Measurements from ENCODE around the gene SAMD13.
"Not testable (repeated sequence)": the region's sequence is repeated elsewhere in the genome, so short reads cannot be mapped to it uniquely, and the experiment has no call there.

SAMD13 gene

GRCh38 chr1:84267476-84267875, 34.0 kb upstream of the SAMD13 start:
- Histone ChIP-seq H3K36me3 (ENCODE audit: control insufficient read depth, insufficient read depth, low read length) (no peaks in the 10 kb centered on the region), H3K9me3 (ENCODE audit: control insufficient read depth, insufficient read depth, low read length) (no peaks in the 10 kb centered on the region), H3K27me3 (ENCODE audit: control insufficient read depth, insufficient read depth, low read length) (no peaks in the 10 kb centered on the region)

DNA sequence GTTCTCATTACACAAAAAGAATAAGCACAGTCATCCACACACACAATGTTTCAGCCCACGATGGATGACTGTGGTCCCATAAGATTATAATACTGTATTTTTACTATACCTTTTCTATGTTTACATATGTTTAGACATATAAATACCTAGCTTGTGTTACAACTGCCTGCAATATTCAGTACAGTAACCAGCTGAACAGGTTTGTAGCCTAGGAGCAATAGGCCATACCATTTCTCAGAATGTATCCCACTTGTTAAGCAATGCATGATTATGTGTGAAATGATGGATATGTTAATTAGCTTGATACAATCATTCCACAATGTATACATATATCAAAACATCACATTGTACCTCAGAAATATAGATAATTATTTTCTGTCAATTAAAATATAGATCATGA, 33.2 kb upstream of the SAMD13 start:
- no peak overlapping the region for H3K4me3 ChIP-seq (ENCODE audit: low read depth, low read length)

More at GRCh38 chr1:84267476-84267875, 34.0 kb upstream of the SAMD13 start:
- Histone ChIP-seq H3K4me1 (ENCODE audit: control insufficient read depth, insufficient read depth, low read length) (peaks cover 14% of the 10 kb centered on the region), H3K9ac (ENCODE audit: low read depth, low read length) (no peak overlapping the region), H3K4me3 (ENCODE audit: low read depth, low read length) (no peak overlapping the region)

GRCh38 chr1:84269306-84269705, 32.2 kb upstream of the SAMD13 start:
- Histone ChIP-seq H3K4me1 (ENCODE audit: control insufficient read depth, insufficient read depth, low read length) (peaks cover 14% of the 10 kb centered on the region), H3K9me3 (ENCODE audit: control insufficient read depth, insufficient read depth, low read length) (no peaks in the 10 kb centered on the region), H3K4me3 (ENCODE audit: low read depth, low read length) (no peak overlapping the region), H3K36me3 (ENCODE audit: control insufficient read depth, insufficient read depth, low read length) (no peaks in the 10 kb centered on the region), H3K27me3 (ENCODE audit: control insufficient read depth, insufficient read depth, low read length) (no peaks in the 10 kb centered on the region), H3K9ac (ENCODE audit: low read depth, low read length) (no peak overlapping the region)

More for the DNA sequence above, 33.2 kb upstream of the SAMD13 start:
- H3K36me3 ChIP-seq (ENCODE audit: control insufficient read depth, insufficient read depth, low read length): no peaks in the 10 kb centered on the region
- H3K9ac ChIP-seq (ENCODE audit: low read depth, low read length): no peak overlapping the region
- no peaks in the 10 kb centered on the region for H3K9me3 ChIP-seq (ENCODE audit: control insufficient read depth, insufficient read depth, low read length)
- H3K27me3 ChIP-seq (ENCODE audit: control insufficient read depth, insufficient read depth, low read length): no peaks in the 10 kb centered on the region
- peaks cover 14% of the 10 kb centered on the region for H3K4me1 ChIP-seq (ENCODE audit: control insufficient read depth, insufficient read depth, low read length)

DNA sequence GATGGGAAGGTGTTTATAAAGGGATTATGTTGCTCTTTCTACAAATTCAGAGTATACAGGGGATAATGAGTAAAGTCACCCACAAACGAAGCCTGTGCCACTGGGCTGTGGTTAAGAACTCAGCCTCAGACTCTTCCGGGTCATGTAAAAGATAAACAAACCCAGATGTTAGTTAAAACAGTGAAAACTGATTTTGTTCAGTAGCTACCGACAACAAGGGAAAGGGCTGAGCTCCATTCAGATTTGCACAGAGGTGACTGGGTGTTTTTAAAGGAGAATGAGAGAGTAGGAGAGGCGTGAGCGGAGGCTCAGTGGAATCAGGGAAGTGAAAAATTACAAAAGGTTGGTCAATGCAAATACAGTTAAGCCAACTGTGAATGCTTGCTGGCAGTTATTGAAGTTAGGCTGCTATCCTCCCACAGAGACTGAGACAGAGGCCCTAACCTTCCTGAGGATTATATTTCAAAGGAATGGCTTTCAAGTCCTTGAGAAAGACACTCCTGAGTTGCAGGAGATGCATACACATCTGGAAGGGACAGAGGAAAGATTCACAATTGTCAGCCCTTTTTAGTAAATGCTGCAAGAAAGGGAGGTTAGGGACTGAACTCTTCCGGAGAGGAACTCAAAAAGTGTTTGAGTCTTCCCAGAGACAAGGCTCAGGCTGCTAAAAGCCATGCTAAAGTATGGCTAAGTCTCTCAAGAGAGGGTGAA, 29.9 kb upstream of the SAMD13 start:
- no peaks in the 10 kb centered on the region for H3K9me3 ChIP-seq (ENCODE audit: control insufficient read depth, insufficient read depth, low read length)
- no peaks in the 10 kb centered on the region for H3K27me3 ChIP-seq (ENCODE audit: control insufficient read depth, insufficient read depth, low read length)
- peaks cover 14% of the 10 kb centered on the region for H3K4me1 ChIP-seq (ENCODE audit: control insufficient read depth, insufficient read depth, low read length)
- H3K9ac ChIP-seq (ENCODE audit: low read depth, low read length): no peak overlapping the region
- no peak overlapping the region for H3K4me3 ChIP-seq (ENCODE audit: low read depth, low read length)
- no peaks in the 10 kb centered on the region for H3K36me3 ChIP-seq (ENCODE audit: control insufficient read depth, insufficient read depth, low read length)

GRCh38 chr1:84272401-84272800, 29.1 kb upstream of the SAMD13 start:
- peaks cover 14% of the 10 kb centered on the region for H3K4me1 ChIP-seq (ENCODE audit: control insufficient read depth, insufficient read depth, low read length)
- no peaks in the 10 kb centered on the region for H3K27me3 ChIP-seq (ENCODE audit: control insufficient read depth, insufficient read depth, low read length)
- H3K9ac ChIP-seq (ENCODE audit: low read depth, low read length): no peak overlapping the region
- H3K4me3 ChIP-seq (ENCODE audit: low read depth, low read length): no peak overlapping the region
- H3K36me3 ChIP-seq (ENCODE audit: control insufficient read depth, insufficient read depth, low read length): no peaks in the 10 kb centered on the region
- H3K9me3 ChIP-seq (ENCODE audit: control insufficient read depth, insufficient read depth, low read length): no peaks in the 10 kb centered on the region

DNA sequence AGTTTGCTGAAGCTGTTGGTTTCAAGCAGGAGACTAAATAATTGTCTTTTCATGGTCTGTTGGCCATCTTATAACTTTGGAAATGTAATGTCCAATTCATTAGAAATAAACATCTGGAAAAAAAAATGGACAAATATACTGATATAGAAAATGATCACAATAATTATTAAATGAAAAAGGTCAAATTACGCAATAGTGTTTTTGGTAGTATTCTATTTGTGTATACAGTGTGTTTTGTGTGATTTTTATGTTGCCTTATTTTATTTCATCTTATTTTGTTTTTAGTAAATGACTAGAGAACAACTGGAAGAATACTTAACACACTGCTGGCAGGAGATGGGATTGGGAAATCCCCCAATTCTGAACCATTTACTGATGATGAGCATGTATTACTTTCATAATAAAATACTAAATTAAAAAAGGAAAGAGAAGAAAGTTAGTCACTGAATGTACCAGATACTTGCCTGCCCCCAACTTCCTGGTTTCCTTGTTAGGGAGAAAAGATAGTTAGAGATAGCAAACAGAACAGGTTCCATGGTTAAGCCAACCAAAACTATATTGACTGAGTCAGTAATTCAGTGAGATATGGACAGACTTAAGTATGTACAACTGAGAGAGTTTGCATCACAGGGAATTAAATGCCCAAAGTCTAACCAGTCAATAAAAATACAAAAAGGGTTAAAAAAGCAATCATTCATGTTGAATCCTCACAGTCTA, 24.0 kb upstream of the SAMD13 start:
- no peaks in the 10 kb centered on the region for H3K9me3 ChIP-seq (ENCODE audit: control insufficient read depth, insufficient read depth, low read length)
- H3K27me3 ChIP-seq (ENCODE audit: control insufficient read depth, insufficient read depth, low read length): no peaks in the 10 kb centered on the region
- H3K4me3 ChIP-seq (ENCODE audit: low read depth, low read length): no peak overlapping the region
- no peaks in the 10 kb centered on the region for H3K36me3 ChIP-seq (ENCODE audit: control insufficient read depth, insufficient read depth, low read length)
- H3K4me1 ChIP-seq (ENCODE audit: control insufficient read depth, insufficient read depth, low read length): no peaks in the 10 kb centered on the region
- no peak overlapping the region for H3K9ac ChIP-seq (ENCODE audit: low read depth, low read length)

DNA sequence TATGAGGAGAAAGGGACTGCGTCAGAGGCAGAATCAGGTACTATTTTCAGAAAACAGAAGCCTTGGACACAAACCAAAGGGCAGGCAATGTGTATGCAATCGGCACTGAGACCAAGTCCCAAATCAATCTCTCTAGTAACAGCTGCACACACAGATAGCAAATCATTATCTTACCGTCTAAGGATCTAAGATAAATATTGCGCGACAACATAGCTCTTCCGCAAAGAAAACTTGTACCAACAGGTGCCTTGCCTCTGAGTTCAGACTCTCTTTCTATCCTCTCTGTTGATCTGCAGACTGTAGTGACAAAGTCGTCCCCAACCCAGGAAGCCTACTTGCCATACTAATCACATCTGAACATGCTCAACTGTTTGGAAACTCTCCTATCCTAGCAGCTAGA, 22.6 kb upstream of the SAMD13 start:
- H3K9me3 ChIP-seq (ENCODE audit: control insufficient read depth, insufficient read depth, low read length): no peaks in the 10 kb centered on the region
- no peak overlapping the region for H3K9ac ChIP-seq (ENCODE audit: low read depth, low read length)
- no peaks in the 10 kb centered on the region for H3K36me3 ChIP-seq (ENCODE audit: control insufficient read depth, insufficient read depth, low read length)
- no peak overlapping the region for H3K4me3 ChIP-seq (ENCODE audit: low read depth, low read length)
- H3K4me1 ChIP-seq (ENCODE audit: control insufficient read depth, insufficient read depth, low read length): no peaks in the 10 kb centered on the region
- no peaks in the 10 kb centered on the region for H3K27me3 ChIP-seq (ENCODE audit: control insufficient read depth, insufficient read depth, low read length)

- Histone ChIP-seq H3K4me1 (ENCODE audit: control insufficient read depth, insufficient read depth, low read length) (no peaks in the 10 kb centered on the region), H3K9me3 (ENCODE audit: control insufficient read depth, insufficient read depth, low read length) (no peaks in the 10 kb centered on the region), H3K36me3 (ENCODE audit: control insufficient read depth, insufficient read depth, low read length) (no peaks in the 10 kb centered on the region), H3K4me3 (ENCODE audit: low read depth, low read length) (no peak overlapping the region), H3K9ac (ENCODE audit: low read depth, low read length) (no peak overlapping the region), H3K27me3 (ENCODE audit: control insufficient read depth, insufficient read depth, low read length) (no peaks in the 10 kb centered on the region)
Observed at GRCh38 chr1:84280912-84281311, 20.6 kb upstream of the SAMD13 start.

- H3K4me3 ChIP-seq (ENCODE audit: low read depth, low read length): no peak overlapping the region
- no peaks in the 10 kb centered on the region for H3K27me3 ChIP-seq (ENCODE audit: control insufficient read depth, insufficient read depth, low read length)
- H3K4me1 ChIP-seq (ENCODE audit: control insufficient read depth, insufficient read depth, low read length): no peaks in the 10 kb centered on the region
- H3K9me3 ChIP-seq (ENCODE audit: control insufficient read depth, insufficient read depth, low read length): peaks cover 7% of the 10 kb centered on the region
- H3K36me3 ChIP-seq (ENCODE audit: control insufficient read depth, insufficient read depth, low read length): no peaks in the 10 kb centered on the region
- no peak overlapping the region for H3K9ac ChIP-seq (ENCODE audit: low read depth, low read length)
Observed at GRCh38 chr1:84282780-84283333, 18.7 kb upstream of the SAMD13 start.

DNA sequence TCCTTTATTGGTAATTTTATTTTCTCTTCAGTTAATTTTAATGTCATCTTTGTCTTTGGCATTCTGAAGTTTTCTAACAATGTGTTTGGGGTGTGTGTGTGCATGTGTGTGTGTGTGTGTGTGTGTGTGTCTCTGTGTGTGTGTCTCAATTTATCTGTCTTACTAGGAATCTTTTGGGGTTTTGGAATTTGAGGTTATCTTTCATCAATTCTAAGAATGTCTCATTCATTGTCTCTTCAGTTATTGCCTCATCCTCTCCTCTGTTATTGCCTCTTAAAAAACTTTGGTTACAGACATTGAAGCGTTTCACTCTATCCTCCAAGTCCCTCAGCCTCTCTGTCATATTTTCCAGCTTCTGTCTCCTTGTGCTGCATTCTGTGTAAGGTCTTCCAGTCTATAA, 18.1 kb upstream of the SAMD13 start:
- Histone ChIP-seq H3K9me3 (ENCODE audit: control insufficient read depth, insufficient read depth, low read length) (peaks cover 7% of the 10 kb centered on the region), H3K4me3 (ENCODE audit: low read depth, low read length) (no peak overlapping the region), H3K27me3 (ENCODE audit: control insufficient read depth, insufficient read depth, low read length) (no peaks in the 10 kb centered on the region), H3K9ac (ENCODE audit: low read depth, low read length) (no peak overlapping the region), H3K36me3 (ENCODE audit: control insufficient read depth, insufficient read depth, low read length) (no peaks in the 10 kb centered on the region), H3K4me1 (ENCODE audit: control insufficient read depth, insufficient read depth, low read length) (no peaks in the 10 kb centered on the region)

DNA sequence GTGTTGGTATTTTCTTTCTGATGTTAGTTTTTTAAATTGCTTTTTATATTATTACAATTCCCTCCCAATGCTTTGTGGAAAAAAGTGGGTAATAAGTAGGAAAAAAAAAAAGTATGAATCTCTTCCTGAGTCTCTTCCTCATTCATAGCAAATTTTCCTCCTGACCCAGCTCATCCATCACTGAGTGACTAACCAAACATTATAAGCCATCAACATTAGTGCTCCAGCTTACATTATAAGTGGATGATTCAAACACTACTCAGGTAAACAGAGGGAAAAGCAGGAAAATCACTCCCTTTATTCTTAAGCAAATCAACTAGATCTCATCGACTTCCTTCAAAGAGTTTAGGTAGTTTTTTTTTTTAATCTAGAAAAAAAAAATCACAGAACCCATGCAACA, 15.4 kb upstream of the SAMD13 start:
- H3K9ac ChIP-seq (ENCODE audit: low read depth, low read length): no peak overlapping the region
- H3K9me3 ChIP-seq (ENCODE audit: control insufficient read depth, insufficient read depth, low read length): peaks cover 7% of the 10 kb centered on the region
- H3K4me3 ChIP-seq (ENCODE audit: low read depth, low read length): no peak overlapping the region
- no peaks in the 10 kb centered on the region for H3K27me3 ChIP-seq (ENCODE audit: control insufficient read depth, insufficient read depth, low read length)
- no peaks in the 10 kb centered on the region for H3K4me1 ChIP-seq (ENCODE audit: control insufficient read depth, insufficient read depth, low read length)
- no peaks in the 10 kb centered on the region for H3K36me3 ChIP-seq (ENCODE audit: control insufficient read depth, insufficient read depth, low read length)

DNA sequence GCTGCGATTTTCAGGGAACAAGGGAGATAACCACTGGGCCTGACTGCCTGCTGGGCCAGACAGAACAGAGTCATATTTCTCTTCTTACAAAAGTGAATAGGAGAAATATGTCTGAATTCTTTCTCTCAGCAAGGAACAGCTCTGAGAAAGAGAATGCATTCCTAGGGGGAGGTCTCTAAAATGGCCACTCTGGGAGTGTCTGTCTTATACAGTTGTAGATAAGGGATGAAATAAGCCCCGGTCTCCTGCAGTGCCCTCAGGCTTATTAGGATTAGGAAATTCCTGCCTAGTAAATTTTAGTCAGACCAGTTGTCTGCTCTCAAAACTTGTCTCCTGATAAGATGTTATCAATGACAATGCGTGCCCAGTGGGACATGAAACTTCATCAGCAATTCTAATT, 14.1 kb upstream of the SAMD13 start:
- not testable (repeated sequence) for H3K27me3 ChIP-seq (ENCODE audit: control insufficient read depth, insufficient read depth, low read length); H3K9me3 ChIP-seq (ENCODE audit: control insufficient read depth, insufficient read depth, low read length); H3K4me3 ChIP-seq (ENCODE audit: low read depth, low read length); H3K9ac ChIP-seq (ENCODE audit: low read depth, low read length); H3K4me1 ChIP-seq (ENCODE audit: control insufficient read depth, insufficient read depth, low read length); H3K36me3 ChIP-seq (ENCODE audit: control insufficient read depth, insufficient read depth, low read length)

Data from iPS-15b (cell line).